Left colon (tissue), 2 donors: ENCODE results near the gene LMTK3. TPM values are rescaled to one million over a fixed set of nuclear protein-coding genes. Genes with fewer than 3 reads are reported as not detected.

ENCODE experiments used
- ATAC-seq: fragments of 200-7000 bp; cut with Tn5 transposase; one replicate; pipeline ENCODE4 v1.9.1; 2020; ENCODE audit warnings: mild to moderate bottlenecking, moderate library complexity
- DNase-seq, 2 donors: peaks; one replicate each; pipeline ENCODE4 v3.0.0-alpha.2; 2020
- intact Hi-C, 2 donors: fragments of 100-400 bp; cut with DNase I in 1 of 2; cut with micrococcal nuclease in 1 of 2; formaldehyde crosslinking; loops; one replicate each; pipeline versions ENCODE4 v1.11.2 to v1.14.0; 2022; cut with DNase I, micrococcal nuclease
- long read RNA-seq: library from polyadenylated mRNA; unstranded; transcript quantifications from one replicate; pipeline ENCODE4 v2.0.0, GENCODE V29; 2021
- total RNA-seq, 2 donors: library from RNA; stranded (reverse); fragmentation: NEBNext Ultra II Directional; extraction: Animal tissue kit (Norgen Biotek cat#: 25700); gene quantifications; one replicate each; pipeline ENCODE4 v1.2.1, GENCODE V29; 2021
- donor health status: DM: no; HTN: no; CAD: no.
- donor health status: DM: yes; HTN: yes; CAD: no.

LMTK3 gene, protein sequence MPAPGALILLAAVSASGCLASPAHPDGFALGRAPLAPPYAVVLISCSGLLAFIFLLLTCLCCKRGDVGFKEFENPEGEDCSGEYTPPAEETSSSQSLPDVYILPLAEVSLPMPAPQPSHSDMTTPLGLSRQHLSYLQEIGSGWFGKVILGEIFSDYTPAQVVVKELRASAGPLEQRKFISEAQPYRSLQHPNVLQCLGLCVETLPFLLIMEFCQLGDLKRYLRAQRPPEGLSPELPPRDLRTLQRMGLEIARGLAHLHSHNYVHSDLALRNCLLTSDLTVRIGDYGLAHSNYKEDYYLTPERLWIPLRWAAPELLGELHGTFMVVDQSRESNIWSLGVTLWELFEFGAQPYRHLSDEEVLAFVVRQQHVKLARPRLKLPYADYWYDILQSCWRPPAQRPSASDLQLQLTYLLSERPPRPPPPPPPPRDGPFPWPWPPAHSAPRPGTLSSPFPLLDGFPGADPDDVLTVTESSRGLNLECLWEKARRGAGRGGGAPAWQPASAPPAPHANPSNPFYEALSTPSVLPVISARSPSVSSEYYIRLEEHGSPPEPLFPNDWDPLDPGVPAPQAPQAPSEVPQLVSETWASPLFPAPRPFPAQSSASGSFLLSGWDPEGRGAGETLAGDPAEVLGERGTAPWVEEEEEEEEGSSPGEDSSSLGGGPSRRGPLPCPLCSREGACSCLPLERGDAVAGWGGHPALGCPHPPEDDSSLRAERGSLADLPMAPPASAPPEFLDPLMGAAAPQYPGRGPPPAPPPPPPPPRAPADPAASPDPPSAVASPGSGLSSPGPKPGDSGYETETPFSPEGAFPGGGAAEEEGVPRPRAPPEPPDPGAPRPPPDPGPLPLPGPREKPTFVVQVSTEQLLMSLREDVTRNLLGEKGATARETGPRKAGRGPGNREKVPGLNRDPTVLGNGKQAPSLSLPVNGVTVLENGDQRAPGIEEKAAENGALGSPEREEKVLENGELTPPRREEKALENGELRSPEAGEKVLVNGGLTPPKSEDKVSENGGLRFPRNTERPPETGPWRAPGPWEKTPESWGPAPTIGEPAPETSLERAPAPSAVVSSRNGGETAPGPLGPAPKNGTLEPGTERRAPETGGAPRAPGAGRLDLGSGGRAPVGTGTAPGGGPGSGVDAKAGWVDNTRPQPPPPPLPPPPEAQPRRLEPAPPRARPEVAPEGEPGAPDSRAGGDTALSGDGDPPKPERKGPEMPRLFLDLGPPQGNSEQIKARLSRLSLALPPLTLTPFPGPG (N-terminal part only)
- total RNA-seq, result 1 to 10 TPM in 1 of 2 donors, under 1 TPM in 1; 0.87 to 1.1 TPM
- long read RNA-seq, result 0 reads

DNA sequence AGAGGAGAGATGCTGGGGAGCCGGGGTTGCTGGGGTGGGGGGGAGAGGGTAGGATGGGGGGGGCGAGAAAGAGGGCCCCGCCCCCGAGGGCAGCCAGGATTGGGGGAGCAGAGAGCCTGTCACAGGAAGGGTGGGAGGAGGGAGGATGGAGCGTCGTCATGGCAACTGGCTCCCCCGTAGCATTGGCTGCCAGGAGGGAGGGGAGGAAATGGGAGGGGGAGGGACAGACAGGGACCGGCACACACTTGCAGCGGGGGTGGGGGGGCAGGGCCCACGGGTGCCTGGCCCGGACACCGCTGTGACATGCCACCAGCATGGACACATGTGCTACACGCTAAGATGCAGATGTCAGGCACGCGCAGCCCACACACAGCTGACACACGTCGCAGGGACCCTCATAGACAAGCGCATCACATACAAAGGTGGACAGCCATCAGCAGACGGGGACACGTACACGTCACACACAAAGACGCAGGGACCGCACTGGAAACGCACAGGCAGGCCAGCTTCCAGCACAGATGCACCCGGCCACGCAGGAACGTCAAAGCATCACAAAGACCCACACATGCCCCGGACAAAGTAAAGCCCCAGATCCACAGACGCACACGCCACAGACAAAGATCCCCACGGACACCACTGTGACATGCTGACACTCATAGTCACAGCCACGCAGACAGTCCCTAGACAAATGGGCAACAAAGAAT, at the start of gene LMTK3:
TSS of gene LMTK3 (minus strand) at position 36 of the 704 bp plus-strand sequence. CDS start 259 bp downstream, outside the sequence.
- DNase-seq (peak in 1 of 2 donors; percentile 50), ATAC-seq (no peak)
- intact Hi-C loops, result no loop called here

DNA sequence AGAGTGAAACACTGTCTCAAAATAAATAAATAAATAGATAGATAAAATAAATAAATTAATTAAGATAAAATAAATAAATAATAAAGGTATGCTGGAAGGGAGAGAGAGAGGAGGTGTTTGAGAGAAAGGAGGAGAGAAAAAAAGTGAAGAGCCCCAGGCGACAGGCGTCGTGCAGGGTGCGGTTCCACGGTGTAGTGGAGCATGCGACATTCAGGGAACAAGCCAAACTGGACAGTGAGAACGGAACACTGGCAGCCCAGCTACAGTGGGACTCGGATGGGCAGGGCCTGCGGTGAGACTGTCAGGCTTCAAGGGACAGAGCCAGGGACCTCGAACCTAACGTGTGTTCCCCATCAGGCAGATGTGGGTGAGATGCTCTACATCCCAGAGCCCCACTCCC, 49.8 kb upstream of the LMTK3 start:
- intact Hi-C loops, result no loop called here
- ATAC-seq (no peak), DNase-seq (no peak)

DNA sequence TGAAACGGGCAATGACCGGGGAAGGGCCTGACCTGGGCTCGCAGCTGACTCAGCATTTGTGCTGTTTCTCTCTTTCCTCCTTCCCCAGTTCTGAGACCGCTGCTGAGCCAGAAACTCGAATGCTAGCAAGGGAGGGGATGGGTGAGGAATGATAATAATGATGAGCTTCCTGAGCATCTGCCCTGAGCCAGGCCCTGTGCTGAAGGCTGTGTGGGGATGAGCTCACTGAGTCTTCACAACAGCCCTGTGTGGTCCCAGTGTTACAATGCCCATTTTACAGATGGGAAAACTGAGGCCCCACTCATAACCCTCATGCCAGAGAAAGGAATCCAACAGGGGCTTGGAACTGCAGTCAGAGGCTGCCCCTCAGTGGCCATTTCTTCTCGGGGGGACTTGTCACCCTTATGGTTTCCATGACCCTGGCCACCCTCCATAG, 48.5 kb upstream of the LMTK3 start:
- DNase-seq (no peak), ATAC-seq (no peak)
- intact Hi-C loops, result no loop called here

DNA sequence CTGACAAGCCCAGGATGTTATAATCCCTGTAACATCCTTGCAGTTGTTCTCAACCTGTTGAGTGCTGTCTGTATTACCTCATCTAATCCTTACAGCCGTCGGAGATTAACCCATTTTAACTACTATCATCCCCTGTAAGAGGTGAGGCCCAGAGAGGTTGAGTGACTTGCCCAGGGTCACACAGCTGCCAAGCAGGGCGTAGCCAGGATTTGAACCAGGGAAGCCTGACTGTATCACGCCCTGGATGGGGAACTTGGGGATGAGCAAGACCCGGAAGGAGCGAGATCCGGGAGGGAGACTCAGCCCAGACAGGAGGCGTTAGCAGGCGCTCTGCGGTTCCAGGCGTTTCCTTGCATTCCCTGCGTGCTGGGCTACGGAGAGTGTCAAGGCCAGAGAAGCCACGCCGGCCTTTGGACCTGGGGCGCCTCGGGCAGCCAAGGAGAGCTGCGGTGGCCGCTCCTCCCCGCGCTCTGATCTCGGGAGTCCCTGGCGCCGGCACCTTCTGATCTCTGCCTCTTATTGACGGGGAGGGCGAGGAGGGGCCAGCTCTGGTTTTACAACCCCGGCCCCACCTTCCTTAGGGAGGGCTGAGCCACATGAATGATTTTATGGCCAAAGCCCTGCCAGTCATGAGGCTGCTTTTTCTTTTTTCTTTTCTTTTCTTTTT, 46.5 kb upstream of the LMTK3 start:
- DNase-seq (peak; percentile 93 to 94), ATAC-seq (peak; percentile 94)
- intact Hi-C loops, result no loop called here

DNA sequence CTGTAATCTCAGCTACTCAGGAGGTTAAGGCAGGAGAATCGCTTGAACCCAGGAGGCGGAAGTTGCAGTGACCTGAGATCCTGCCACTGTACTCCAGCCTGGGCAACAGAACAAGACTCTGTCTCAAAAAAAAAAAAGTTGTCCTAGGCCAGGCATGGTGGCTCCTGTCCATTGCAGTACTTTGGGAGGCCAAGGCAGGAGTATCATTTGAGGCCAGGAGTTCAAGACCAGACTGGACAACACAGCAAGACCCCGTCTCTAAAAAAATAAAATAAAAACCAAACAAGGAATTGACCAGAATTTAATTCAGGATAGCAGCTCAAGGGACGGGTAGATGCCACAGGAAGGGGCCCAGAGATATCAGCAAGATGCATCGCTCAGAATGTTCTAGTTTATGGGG, 45.2 kb upstream of the LMTK3 start:
- no peak for DNase-seq
- intact Hi-C loops, result no loop called here
- no peak for ATAC-seq

DNA sequence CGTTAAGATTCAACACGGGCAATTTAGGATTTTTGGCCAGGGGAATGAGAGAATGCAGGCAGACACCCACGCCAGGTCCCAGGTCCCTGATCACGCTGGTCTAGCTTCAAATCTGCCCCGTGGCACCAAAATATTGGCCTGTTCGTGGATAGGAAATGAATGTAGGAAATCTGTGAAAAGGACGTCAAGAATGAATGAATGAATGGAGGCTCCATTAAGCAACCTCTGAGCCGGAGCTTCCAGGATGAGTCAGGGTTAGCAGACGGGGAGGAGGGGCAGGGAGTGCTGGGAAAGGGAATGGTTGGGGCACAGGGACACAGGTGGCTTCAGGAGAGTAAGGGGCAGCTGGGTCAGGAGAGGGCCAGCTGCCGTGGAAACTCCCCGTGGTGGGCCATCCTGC, 44.5 kb upstream of the LMTK3 start:
- intact Hi-C loops, result no loop called here
- DNase-seq, result no peak
- no peak for ATAC-seq

DNA sequence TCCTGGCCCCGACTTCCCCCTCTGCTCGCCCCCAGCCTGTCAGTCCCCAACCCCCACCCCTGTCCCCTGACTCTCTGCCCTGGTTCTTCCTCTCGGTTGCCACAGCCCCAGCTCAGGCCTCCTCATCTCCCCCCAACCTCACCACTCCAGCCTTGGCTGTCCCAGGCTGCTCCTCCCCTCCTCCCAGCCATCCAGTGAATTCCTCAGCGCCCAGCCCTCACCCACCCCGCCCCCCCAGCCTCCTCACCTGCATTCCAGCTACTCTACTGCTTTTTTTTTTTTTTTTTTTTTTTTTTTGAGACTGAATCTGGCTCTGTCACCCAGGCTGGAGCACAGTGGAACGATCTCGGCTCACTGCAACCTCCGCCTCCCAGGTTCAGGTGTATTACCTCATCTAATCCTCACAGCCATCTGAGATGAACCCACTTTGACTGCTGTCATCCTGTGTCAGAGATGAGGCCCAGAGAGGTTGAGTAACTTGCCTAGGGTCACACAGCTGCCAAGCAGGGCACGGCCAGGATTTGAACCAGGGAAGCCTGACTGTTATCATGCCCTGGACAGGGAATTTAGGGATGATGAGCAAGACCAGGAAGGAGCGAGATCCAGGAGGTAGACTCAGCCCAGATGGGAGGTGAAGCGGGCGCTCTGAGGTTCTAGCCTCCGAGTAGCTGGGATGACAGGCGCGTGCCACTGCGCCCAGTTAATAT, 42.9 kb upstream of the LMTK3 start:
- DNase-seq (no peak), ATAC-seq (no peak)
- intact Hi-C loops, result no loop called here

DNA sequence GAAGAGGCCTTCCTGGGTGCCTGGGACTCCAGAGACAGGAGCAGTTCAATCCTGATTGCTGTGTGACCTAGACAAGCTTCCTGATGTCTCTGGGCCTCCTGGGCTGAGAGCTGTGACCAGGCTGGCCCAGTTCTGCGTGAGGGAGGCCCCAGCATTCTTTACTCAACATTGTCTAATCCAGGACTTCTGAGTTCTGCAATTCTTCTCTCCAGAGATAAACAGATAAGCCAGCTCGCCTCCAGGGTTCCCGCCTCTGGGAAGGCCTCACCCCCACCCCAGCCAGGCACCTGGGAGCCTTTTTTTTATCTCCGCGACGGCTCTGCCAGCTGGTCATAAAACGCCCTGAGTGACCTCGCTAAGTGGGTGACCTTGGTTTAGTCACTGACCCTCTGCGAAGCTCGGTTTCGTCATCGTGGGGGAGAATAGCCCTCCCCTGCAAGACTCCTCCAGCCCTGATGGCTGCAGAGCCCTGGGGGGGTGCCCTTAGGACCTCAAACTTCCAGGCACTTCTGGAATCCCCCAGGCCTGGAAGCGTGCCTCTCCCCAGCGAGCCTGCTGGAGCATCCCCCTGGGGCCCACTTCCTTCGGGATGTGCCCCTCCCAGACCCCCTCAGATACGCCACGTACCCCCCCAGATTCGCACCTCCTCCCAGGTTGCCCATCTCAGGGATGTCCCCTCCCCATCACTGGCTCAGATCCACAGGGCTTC, 42.2 kb upstream of the LMTK3 start:
- peak in 1 of 2 donors; percentile 27 for DNase-seq
- intact Hi-C loops, result no loop called here
- no peak for ATAC-seq

DNA sequence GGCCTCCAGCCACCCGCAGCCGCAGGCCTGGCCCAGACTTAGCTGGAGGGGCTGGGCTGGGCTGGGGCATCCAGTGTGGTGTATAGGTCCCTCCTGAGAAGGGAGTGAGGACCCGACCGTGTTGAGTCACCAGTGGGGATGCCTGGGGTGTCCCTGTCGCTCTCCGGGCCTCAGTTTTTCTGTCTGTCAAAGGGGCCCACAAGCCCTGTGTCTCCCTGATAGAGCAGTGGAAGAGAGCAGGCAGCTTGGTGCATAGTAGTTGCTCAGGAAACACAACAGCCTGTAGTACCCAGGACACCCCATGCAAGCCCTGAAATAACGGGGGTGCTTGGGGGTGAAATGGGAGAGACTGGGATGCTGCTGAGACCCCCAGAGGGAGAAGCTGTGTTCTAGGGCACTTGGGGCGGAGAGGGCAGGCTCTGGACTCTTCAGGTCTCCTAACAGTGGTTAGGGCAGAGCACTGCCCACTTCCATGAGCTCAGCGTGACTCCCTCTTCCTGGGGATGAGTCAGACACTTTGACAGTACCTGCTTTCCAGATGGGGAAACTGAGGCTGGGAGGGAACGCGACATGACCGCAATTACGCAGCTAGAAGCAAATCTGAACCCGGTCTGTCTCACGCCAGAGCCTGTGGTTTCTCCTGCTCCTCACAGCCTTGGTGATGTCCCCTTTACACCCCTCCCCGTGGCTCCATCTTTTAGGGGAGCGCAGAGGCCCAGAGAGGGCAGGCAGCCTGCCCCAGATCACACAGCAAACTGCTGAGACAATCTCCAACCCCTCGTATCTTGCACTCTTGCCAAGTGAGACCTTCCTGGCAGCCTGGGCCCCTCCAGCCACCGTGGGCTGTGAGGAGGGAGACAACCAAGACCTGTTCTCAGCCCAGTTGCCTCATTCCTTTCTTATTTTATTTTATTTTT, 41.0 kb upstream of the LMTK3 start:
- DNase-seq (no peak), ATAC-seq (no peak)
- intact Hi-C loops, result no loop called here

DNA sequence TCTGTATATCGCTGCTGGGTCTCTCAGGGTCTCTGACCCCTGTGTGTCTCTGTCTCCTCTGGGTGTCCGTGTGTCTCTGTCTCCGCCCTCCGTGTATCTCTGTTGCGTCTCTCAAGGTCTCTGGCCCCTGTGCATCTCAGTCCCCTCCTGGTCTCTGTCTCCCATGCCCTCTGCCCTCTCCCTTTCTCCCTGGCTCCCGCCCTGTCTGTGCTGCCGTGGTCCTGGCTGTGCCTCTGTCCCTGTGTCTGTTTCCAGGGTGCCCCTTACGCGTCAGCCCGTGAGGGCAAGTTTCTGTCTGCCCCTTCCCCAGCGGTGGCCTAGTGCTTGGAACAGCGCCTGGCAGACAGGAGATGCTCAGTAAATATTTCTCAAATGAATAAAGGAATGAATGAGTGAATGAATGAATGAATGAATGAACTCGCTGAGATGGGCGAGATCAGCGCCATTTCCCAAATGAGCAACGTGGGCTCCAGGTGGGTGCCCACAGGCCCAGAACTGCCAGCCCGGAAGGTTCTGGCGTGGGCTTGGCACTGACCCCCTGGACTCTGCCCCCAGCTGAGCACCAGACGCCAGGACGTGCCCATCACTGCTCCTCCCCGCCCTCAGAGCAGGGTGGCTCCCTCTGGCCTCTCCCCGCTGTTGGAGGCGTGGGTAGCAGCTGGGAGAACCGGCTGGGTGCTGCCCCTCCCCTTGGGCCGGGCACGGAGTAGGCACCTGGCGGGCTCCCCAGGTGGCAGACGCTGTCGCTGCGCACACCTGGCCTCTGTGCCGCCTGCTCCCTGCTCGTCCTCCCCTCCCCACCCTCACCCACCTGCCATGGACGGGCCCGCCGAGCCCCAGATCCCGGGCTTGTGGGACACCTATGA, 40.0 kb upstream of the LMTK3 start, which contains the start of gene SULT2B1:
TSS of gene SULT2B1 (plus strand) at position 736 of the 866 bp plus-strand sequence. CDS start at position 817, 81 bp downstream.
- ATAC-seq (peak; percentile 97), DNase-seq (peak; percentile 86 to 88)
- intact Hi-C loops, result no loop called here

DNA sequence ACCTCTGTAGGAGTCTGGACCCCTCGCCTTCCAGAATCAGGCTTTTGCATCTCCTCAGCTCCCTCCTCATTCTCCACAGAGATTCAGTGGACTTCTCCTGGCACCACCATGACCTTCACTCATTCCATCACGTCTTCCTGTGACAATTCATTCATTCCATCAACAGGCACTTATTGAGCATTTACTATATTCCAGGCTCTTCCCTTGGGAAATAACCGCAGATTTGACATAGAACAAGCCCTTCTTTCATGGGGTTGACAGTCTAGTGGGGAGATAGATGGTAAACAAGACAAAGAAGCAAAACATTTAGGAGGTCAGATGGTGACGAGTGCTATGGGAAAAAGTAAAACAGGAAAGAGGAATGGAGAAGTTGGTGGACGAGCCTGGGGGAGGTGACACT, 37.7 kb upstream of the LMTK3 start:
- ATAC-seq (no peak), DNase-seq (no peak)
- intact Hi-C loops, result no loop called here

DNA sequence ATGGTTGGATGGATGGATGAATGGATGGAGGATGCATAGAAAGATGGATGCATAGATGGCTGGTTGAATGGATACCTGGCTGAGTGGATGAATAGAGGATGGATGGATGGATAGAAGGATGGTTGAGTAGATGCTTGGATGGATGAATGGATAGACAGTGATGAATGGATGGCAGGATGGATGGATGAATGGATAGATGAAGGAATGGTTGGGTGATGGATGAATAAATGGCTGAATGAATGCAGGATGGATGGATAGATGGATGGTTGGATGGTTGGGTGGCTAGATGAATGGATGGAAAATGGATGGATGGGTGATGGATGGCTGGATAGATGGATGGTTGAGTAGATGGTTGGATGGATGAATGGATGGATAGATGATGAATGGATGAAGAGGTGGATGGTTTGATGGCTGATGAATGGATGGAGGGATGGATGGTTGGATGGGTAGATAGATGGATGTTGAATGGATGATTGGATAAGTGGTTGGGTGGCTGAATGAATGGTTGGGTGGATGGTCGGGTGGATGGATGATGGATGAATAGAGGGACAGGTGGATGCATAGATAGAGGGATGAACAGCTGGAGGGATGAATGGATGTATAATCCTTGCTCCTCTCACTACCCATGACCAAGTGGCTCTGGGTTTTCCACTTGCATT, 36.7 kb upstream of the LMTK3 start:
- intact Hi-C loops, result no loop called here
- DNase-seq (no peak), ATAC-seq (no peak)

DNA sequence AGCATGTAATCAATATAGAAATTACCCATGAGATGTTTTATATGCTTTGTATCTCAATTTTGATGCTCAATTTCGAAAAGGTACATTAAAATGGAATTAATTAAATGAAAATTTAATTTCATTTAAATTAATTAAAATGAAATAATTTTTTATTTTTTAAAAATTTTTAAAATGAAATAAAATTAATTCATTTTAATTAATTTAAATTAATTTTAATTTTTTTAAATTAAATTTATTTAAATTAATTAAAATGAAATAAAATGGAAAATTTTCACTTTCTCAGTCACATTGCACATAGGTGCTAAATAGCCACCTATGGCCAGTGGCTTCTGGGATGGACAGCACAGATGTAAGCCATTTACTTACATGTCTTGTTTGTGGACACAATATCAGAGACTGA, 36.1 kb upstream of the LMTK3 start:
- ATAC-seq (no peak), DNase-seq (no peak)
- intact Hi-C loops, result no loop called here
